ENCODE data around the gene SEMA5B. TPM values are rescaled to one million over a fixed set of nuclear protein-coding genes. Genes with fewer than 3 reads are reported as not detected.

Gene SEMA5B
- total and polyA plus RNA-seq, 8 donors: 0.52 to 11.0 (median 1.3) TPM

- no peak for TF ChIP-seq CTCF (IDR thresholded peaks at IDR 0.05)
- DNase-seq: no peak
- peaks cover 23 to 29% (median 25%) of the 10 kb centered on the region in 3 donors for H3K4me1 ChIP-seq
- 79 to 86% methylated on average over 8 of the region's 8 CpGs for WGBS, 2 donors
- no peak overlapping the region for H3K4me3 ChIP-seq
- intact Hi-C loops (cut with DNase I): no loop called here
- no peaks in the 10 kb centered on the region for H3K36me3 ChIP-seq
- no peaks in the 10 kb centered on the region for H3K27me3 ChIP-seq
- no peak for ATAC-seq
- H3K27ac ChIP-seq: no peak overlapping the region
- no peak for FAIRE-seq
- no peaks in the 10 kb centered on the region for H3K9me3 ChIP-seq
These were observed 42.9 kb upstream of the SEMA5B start for GRCh38 chr3:123070510-123070909.

- Histone ChIP-seq H3K27me3 (no peaks in the 10 kb centered on the region), H3K9me3 (no peaks in the 10 kb centered on the region), H3K4me3 (peak overlapping the region in 3 of 4 donors; percentile 61 to 95 (median 94)), H3K36me3 (no peaks in the 10 kb centered on the region), H3K4me1 (peaks cover 23 to 29% (median 25%) of the 10 kb centered on the region in 3 donors), H3K27ac (peak overlapping the region in 3 of 4 donors; percentile 31 to 85 (median 85))
- peak; percentile 38 to 73 (median 62) for ATAC-seq
- 12 to 15% methylated on average over 12 of the region's 12 CpGs for WGBS, 2 donors
- DNase-seq: peak in 3 of 6 donors; percentile 54 to 81 (median 75)
- intact Hi-C loops (cut with DNase I): no loop called here
- FAIRE-seq: no peak
- no peak for TF ChIP-seq CTCF (IDR thresholded peaks at IDR 0.05)
These were observed 41.2 kb upstream of the SEMA5B start for GRCh38 chr3:123068601-123069381.

- Histone ChIP-seq H3K9me3 (no peaks in the 10 kb centered on the region), H3K27me3 (no peaks in the 10 kb centered on the region), H3K36me3 (no peaks in the 10 kb centered on the region), H3K4me3 (peak overlapping the region; percentile 61 to 95 (median 94)), H3K4me1 (peaks cover 23 to 29% (median 25%) of the 10 kb centered on the region in 3 donors), H3K27ac (peak overlapping the region; percentile 65 to 85 (median 82))
- intact Hi-C loops (cut with DNase I): no loop called here
- peak; percentile 4 to 14 (median 8) for ATAC-seq
- no peak for FAIRE-seq
- no peak for DNase-seq
- 4 to 5% methylated on average over 24 of the region's 24 CpGs for WGBS, 2 donors
- no peak for TF ChIP-seq CTCF (IDR thresholded peaks at IDR 0.05)
These were observed 40.4 kb upstream of the SEMA5B start for GRCh38 chr3:123067689-123068600.

GRCh38 chr3:123066896-123067688 lies 39.5 kb upstream of the SEMA5B start, which contains the start of gene PDIA5:
TSS of gene PDIA5 (plus strand) at chr3:123067025. CDS start at chr3:123067165, 140 bp downstream.
- FAIRE-seq (no peak), DNase-seq (peak; percentile 88 to 97 (median 93)), ATAC-seq (peak; percentile 86 to 93 (median 88))
- no peaks in the 10 kb centered on the region for H3K9me3 ChIP-seq
- H3K36me3 ChIP-seq: no peaks in the 10 kb centered on the region
- H3K27me3 ChIP-seq: no peaks in the 10 kb centered on the region
- peak within 1 kb of the TSS; percentile 65 to 85 (median 82) for H3K27ac ChIP-seq
- TF ChIP-seq CTCF (IDR thresholded peaks at IDR 0.05): no peak
- WGBS, 2 donors: 1% methylated on average over 52 to 72 of the region's 72 CpGs
- H3K4me1 ChIP-seq: peaks cover 23 to 26% (median 25%) of the 10 kb centered on the region in 3 donors
- intact Hi-C loops (cut with DNase I): no loop called here
- H3K4me3 ChIP-seq: peak within 1 kb of the TSS; percentile 61 to 95 (median 94)
